GM12874 (cell line): Measurements from ENCODE around the gene PDS5A.
A peak's percentile ranks its signal among the peaks of the same experiment; 100 is the strongest.

Experiments
- TF ChIP-seq, protein P1 (sequence below): IDR thresholded peaks from 2 replicates; pipeline ENCODE4 v1.5.1; 2011; ENCODE audit warnings: low read depth, mild to moderate bottlenecking, control low read depth, low read length, moderate library complexity; ENCODE audit not compliant: insufficient read depth

The PDS5A gene, protein sequence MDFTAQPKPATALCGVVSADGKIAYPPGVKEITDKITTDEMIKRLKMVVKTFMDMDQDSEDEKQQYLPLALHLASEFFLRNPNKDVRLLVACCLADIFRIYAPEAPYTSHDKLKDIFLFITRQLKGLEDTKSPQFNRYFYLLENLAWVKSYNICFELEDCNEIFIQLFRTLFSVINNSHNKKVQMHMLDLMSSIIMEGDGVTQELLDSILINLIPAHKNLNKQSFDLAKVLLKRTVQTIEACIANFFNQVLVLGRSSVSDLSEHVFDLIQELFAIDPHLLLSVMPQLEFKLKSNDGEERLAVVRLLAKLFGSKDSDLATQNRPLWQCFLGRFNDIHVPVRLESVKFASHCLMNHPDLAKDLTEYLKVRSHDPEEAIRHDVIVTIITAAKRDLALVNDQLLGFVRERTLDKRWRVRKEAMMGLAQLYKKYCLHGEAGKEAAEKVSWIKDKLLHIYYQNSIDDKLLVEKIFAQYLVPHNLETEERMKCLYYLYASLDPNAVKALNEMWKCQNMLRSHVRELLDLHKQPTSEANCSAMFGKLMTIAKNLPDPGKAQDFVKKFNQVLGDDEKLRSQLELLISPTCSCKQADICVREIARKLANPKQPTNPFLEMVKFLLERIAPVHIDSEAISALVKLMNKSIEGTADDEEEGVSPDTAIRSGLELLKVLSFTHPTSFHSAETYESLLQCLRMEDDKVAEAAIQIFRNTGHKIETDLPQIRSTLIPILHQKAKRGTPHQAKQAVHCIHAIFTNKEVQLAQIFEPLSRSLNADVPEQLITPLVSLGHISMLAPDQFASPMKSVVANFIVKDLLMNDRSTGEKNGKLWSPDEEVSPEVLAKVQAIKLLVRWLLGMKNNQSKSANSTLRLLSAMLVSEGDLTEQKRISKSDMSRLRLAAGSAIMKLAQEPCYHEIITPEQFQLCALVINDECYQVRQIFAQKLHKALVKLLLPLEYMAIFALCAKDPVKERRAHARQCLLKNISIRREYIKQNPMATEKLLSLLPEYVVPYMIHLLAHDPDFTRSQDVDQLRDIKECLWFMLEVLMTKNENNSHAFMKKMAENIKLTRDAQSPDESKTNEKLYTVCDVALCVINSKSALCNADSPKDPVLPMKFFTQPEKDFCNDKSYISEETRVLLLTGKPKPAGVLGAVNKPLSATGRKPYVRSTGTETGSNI (N-terminal part only)

DNA sequence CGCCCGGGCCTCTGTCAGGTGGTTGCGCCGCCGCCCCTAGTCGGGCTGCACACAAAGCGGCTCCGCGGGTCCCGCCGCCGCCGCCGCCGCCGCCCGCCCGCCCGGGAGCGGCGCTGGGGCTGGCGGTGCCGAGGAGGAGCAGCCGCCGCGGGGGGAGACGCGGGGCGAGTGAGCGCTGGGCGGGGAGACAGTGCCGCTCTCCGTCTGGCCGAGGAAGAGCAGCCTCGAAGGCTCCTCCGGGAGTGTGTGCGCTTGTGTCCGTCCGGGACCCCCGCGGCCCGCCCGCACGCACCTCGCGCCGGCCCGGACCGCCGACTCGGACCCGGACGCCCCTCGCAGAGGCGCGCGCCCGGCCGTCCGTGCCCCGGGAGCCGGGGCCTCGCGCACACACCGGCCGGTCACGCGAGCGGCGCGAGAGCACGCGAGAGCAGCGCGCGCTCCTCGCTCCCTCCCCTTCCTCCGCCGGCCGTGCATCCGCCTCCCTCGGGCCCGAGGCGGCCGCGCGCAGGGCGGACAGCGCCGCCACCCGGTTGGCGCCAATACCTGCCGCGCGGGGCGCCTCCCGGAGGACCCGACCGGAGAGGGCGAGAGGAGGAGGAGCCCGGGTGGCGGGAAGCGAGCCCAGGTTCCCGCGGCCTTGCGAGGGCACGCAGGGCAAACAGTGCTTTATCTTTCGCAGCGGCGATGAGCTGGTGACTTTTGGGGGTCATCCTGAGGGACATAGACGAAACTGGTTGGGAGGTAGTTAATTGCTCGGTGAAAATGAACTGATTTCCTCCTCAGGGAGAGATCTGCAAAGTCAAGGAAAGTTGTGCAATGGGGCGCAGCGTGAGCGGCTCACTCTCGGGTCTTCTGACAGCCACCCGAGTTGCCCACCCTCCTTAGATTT is at the start of gene PDS5A:
PDS5A (minus strand) TSS at position 423 of the 889 bp plus-strand sequence. CDS start 1,334 bp downstream, outside the sequence.
- TF ChIP-seq, protein P1, sequence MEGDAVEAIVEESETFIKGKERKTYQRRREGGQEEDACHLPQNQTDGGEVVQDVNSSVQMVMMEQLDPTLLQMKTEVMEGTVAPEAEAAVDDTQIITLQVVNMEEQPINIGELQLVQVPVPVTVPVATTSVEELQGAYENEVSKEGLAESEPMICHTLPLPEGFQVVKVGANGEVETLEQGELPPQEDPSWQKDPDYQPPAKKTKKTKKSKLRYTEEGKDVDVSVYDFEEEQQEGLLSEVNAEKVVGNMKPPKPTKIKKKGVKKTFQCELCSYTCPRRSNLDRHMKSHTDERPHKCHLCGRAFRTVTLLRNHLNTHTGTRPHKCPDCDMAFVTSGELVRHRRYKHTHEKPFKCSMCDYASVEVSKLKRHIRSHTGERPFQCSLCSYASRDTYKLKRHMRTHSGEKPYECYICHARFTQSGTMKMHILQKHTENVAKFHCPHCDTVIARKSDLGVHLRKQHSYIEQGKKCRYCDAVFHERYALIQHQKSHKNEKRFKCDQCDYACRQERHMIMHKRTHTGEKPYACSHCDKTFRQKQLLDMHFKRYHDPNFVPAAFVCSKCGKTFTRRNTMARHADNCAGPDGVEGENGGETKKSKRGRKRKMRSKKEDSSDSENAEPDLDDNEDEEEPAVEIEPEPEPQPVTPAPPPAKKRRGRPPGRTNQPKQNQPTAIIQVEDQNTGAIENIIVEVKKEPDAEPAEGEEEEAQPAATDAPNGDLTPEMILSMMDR = peak; percentile 94

DNA sequence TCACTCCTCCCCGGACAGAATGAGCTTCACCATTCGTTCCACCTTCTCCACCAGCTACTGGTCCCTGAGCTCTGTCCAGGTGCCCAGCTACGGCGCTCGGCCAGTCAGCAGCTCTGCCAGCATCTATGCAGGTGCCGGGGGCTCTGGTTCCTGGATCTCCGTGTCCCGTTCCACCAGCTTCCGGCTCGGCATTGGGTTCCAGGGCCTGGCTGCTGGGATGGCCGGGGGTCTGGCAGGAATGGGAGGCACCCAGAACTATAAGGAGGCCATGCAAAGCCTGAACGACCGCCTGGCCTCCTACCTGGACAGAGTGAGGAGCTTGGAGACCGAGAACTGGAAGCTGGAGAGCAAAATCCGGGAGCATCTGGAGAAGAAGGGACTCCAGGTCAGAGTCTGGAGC is 42.5 kb upstream of the PDS5A start:
- TF ChIP-seq, protein P1 = no peak

DNA sequence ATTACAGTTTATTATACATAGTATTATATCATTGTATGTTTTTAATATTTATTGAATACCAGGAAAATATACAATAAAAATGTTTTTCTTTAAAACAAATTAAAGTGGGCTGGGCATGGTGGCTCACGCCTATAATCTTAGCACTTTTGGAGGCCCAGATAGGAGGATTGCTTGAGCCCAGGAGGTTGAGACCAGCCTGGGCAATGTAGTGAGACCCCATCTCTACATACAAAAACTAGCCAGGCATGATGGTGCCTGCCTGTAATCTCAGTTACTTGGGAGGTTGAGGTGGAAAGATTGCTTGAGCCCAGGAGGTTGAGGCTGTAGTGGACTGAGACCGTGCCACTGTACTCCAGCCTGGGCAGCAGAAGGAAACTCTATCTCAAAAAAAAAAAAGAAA is 38.3 kb upstream of the PDS5A start:
- TF ChIP-seq, protein P1 = no peak

DNA sequence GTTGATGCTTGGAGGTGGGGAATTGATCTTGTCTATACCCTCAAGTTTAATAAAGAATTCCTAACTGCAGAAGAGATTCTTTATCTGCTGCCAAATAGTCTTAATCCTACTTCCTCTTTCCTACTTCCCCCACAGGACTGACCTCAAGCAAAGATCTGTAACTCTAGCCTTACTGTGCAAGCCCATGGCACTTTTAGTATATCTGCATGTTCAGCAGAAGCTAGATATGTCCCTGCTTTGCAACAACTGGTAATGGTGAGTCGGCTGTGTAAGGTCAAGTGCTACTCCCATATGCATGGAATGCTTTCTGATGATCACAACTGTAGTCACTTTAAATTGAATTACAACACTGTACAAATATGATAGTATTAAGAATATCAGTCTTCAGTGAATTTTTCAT is 26.3 kb upstream of the PDS5A start:
- TF ChIP-seq, protein P1 = no peak

DNA sequence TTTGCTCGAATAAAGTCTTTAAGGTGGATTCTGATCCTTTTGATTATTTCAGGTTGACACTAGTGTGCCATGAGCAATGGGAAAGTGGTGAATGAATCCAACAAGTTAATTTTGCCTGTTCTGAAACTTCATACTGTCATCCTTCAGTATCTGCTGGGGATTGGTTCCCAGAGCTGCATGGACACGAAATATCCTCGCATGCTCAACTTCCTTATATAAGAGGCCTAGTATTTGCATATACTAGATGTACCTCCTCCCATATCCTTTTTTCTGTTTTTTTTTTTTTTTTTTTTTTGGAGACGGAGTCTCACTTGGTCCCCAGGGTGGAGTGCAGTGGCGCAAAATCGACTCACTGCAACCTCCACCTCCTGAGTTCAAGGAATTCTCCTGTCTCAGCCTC is 23.0 kb upstream of the PDS5A start:
- TF ChIP-seq, protein P1 = no peak

DNA sequence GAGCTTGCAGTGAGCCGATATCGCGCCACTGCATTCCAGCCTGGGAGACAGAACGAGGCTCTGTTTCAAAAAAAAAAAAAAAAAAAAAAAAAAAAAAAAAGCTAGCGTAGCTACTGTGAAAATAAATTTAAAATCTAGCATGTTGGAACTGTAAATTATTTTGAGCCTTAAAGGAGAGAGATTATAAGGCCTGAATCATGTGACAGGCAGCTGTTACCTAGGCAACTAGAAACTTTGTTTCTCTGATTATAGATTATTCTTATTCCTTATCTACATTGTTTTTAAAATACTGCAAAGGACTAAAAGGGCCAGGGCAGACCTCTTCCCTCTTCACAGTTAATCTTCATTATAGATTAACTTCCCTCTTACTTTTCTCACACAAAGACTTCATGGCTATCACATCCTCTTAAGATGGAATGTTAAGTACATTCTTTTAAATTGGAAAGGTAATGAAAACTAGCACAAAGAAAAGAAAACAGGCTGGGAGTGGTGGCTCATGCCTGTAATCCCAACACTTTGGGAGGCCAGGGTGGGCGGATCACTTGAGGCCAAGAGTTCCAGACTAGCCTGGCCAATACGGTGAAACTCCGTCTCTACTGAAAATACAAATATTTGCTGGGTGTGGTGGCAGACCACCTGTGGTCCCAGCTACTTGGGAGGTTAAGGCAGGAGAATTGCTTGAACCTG is 21.1 kb upstream of the PDS5A start:
- TF ChIP-seq, protein P1 = no peak
